OCI-LY7 (cell line): ENCODE results near the gene RPL36. TPM values are rescaled to one million over a fixed set of nuclear protein-coding genes. Genes with fewer than 3 reads are reported as not detected.

Experiments
- BruUV-seq: library from RNA; stranded (reverse); fragments of 400-500 nt; replicated peaks from 2 replicates; lab custom pipeline; 2021; lab: Mats Ljungman, UMichigan
- CTCF ChIA-PET: fragments of 300-600 bp; sonication (Branson Sonifier 250); formaldehyde crosslinking; loops from one replicate; lab custom pipeline; 2022; ENCODE audit warnings: antibody characterized with exemption; ENCODE audit not compliant: unreplicated experiment; lab: Charles Lee
- POLR2A ChIA-PET: fragments of 300-600 bp; sonication (Branson Sonifier 250); formaldehyde crosslinking; loops from one replicate; lab custom pipeline; 2022; ENCODE audit warnings: antibody characterized with exemption; lab: Charles Lee
- DNase-seq: peaks from one replicate; pipeline ENCODE4 v3.0.0-alpha.2; 2015; ENCODE audit warnings: low spot score
- H2AFZ ChIP-seq: fragments of 200-600 bp; sonication (generic), shearing (Covaris generic); 2 replicates; pipeline ENCODE4 v1.6.1; 2014; ENCODE audit warnings: mild to moderate bottlenecking, antibody characterized with exemption, low read length, moderate library complexity
- H3K27ac ChIP-seq: fragments of 200-600 bp; sonication (generic); 2 replicates; pipeline ENCODE4 v1.5.1; 2014; ENCODE audit warnings: mixed run types, low read depth, mild to moderate bottlenecking, moderate library complexity, low read length, inconsistent platforms; ENCODE audit not compliant: poor library complexity, severe bottlenecking
- H3K36me3 ChIP-seq: fragments of 200-600 bp; sonication (generic); 2 replicates; pipeline ENCODE4 v1.6.1; 2014; ENCODE audit warnings: mild to moderate bottlenecking, antibody characterized with exemption, low read length, moderate library complexity, mixed read lengths; ENCODE audit not compliant: insufficient read depth
- H3K4me1 ChIP-seq: fragments of 200-600 bp; sonication (generic); 2 replicates; pipeline ENCODE4 v1.5.1; 2014; ENCODE audit warnings: mild to moderate bottlenecking, low read length; ENCODE audit not compliant: insufficient read depth, poor library complexity, severe bottlenecking
- H3K4me2 ChIP-seq: fragments of 200-600 bp; sonication (generic); 2 replicates; pipeline ENCODE4 v1.6.1; 2014; ENCODE audit warnings: mild to moderate bottlenecking, low read length
- H3K4me3 ChIP-seq: fragments of 200-600 bp; sonication (generic); 2 replicates; pipeline ENCODE4 v1.5.1; 2014; ENCODE audit warnings: mild to moderate bottlenecking, low read depth, low read length; ENCODE audit not compliant: poor library complexity, severe bottlenecking
- H3K79me2 ChIP-seq: fragments of 200-600 bp; sonication (generic); 2 replicates; pipeline ENCODE4 v1.6.1; 2016; ENCODE audit warnings: low read depth, mild to moderate bottlenecking, low read length, moderate library complexity, mixed read lengths; ENCODE audit not compliant: insufficient read depth
- H3K9me2 ChIP-seq: fragments of 200-600 bp; sonication (generic); 2 replicates; pipeline ENCODE4 v1.6.1; 2016; ENCODE audit warnings: mild to moderate bottlenecking, low read length, mixed read lengths; ENCODE audit not compliant: insufficient read depth
- H3K9me3 ChIP-seq: fragments of 200-600 bp; sonication (generic); 2 replicates; pipeline ENCODE4 v1.6.1; 2014; ENCODE audit warnings: mild to moderate bottlenecking, mixed run types, low read length, mixed read lengths
- H4K20me1 ChIP-seq: fragments of 200-600 bp; sonication (generic); 2 replicates; pipeline ENCODE4 v1.6.1; 2014; ENCODE audit warnings: mild to moderate bottlenecking, antibody characterized with exemption, low read length, moderate library complexity, mixed read lengths; ENCODE audit not compliant: insufficient read depth
- CTCF ChIP-seq: fragments of 200-600 bp; sonication (generic); conservative IDR thresholded peaks from 2 replicates; pipeline ENCODE4 v1.5.1; 2014; ENCODE audit warnings: mild to moderate bottlenecking, antibody characterized with exemption, low read length, moderate library complexity, mixed read lengths
- EZH2phosphoT487 ChIP-seq: fragments of 200-600 bp; sonication (generic); IDR thresholded peaks from 2 replicates; pipeline ENCODE4 v1.6.1; 2018; ENCODE audit warnings: low read depth, borderline replicate concordance, mild to moderate bottlenecking, mixed run types, antibody characterized with exemption, low read length, moderate library complexity, mixed read lengths
- intact Hi-C: fragments of 100-400 bp; cut with micrococcal nuclease; formaldehyde crosslinking; loops from one replicate; pipeline ENCODE4 v1.10.0; 2022; ENCODE audit not compliant: unreplicated experiment
- total RNA-seq, 2 experiments: library from RNA; depleted of rRNA in 1 of 2; stranded (reverse); fragments of >200 nt in 1 of 2; shearing (Covaris generic) in 1 of 2; gene quantifications; 2 replicates each; pipeline ENCODE4 v1.2.3, GENCODE V29; 2014 to 2022

Gene RPL36
- total RNA-seq, 2 experiments from 2014 or later: 1,257 to 1,936 TPM

GRCh38 chr19:5707576-5708575 is 17.8 kb downstream of the RPL36 start:
- Histone ChIP-seq H3K79me2 (no peaks in the 10 kb centered on the region), H3K4me3 (no peak overlapping the region), H3K36me3 (peaks cover 97% of the 10 kb centered on the region), H3K9me3 (no peaks in the 10 kb centered on the region), H2AFZ (no peak overlapping the region), H3K9me2 (no peaks in the 10 kb centered on the region), H3K27ac (no peak overlapping the region), H4K20me1 (no peaks in the 10 kb centered on the region), H3K4me2 (no peak overlapping the region), H3K4me1 (no peaks in the 10 kb centered on the region)
- intact Hi-C loops: no loop called here
- ChIA-PET CTCF (no interaction called here), POLR2A (no interaction called here)
- TF ChIP-seq CTCF (no peak), EZH2phosphoT487 (no peak)
- no TSS peak for BruUV-seq
- DNase-seq: no peak

DNA sequence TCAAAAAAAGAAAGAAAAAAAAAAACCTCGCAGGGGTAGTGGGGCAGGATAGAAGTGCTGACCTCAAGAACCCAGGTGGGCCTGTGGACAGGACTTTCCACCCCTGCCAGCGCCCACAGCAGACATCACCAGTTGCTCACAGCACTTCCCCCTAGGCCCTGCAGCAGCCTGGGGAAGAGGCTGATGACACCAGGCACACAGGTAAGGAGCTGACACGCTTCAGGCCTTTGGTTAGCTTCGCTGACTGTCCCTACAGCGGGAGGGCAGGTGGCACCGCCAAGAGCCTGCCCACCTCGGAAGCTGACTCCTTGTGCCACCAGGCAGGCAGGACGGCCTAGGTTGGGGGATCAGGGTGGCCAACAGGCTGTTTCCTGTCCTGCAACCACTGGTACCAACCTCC is 20.9 kb downstream of the RPL36 start:
- Histone ChIP-seq H3K27ac (no peak overlapping the region), H3K9me3 (no peaks in the 10 kb centered on the region), H3K79me2 (peaks cover 25% of the 10 kb centered on the region), H4K20me1 (no peaks in the 10 kb centered on the region), H3K36me3 (peaks cover 92% of the 10 kb centered on the region), H3K4me2 (no peak overlapping the region), H3K4me3 (no peak overlapping the region), H3K4me1 (no peaks in the 10 kb centered on the region), H3K9me2 (no peaks in the 10 kb centered on the region), H2AFZ (no peak overlapping the region)
- CTCF ChIA-PET: no interaction called here
- TF ChIP-seq EZH2phosphoT487 (no peak), CTCF (no peak)
- no peak for DNase-seq
- POLR2A ChIA-PET: no interaction called here
- no TSS peak for BruUV-seq
- intact Hi-C loops: no loop called here

- Histone ChIP-seq H3K79me2 (peaks cover 32% of the 10 kb centered on the region), H3K27ac (no peak overlapping the region), H2AFZ (no peak overlapping the region), H3K4me2 (no peak overlapping the region), H4K20me1 (no peaks in the 10 kb centered on the region), H3K4me1 (no peaks in the 10 kb centered on the region), H3K4me3 (no peak overlapping the region), H3K9me3 (no peaks in the 10 kb centered on the region), H3K36me3 (peaks cover 91% of the 10 kb centered on the region), H3K9me2 (no peaks in the 10 kb centered on the region)
- intact Hi-C loops: no loop called here
- no peak for DNase-seq
- TF ChIP-seq CTCF (no peak), EZH2phosphoT487 (no peak)
- ChIA-PET POLR2A (no interaction called here), CTCF (no interaction called here)
- BruUV-seq: no TSS peak
Measured at GRCh38 chr19:5711713-5712161, 21.6 kb downstream of the RPL36 start.
